H1 (cell line): Measurements from ENCODE around the gene TIAM2. TPM values are rescaled to one million over a fixed set of nuclear protein-coding genes. Genes with fewer than 3 reads are reported as not detected.

Source experiments
- CTCF ChIA-PET: fragments of 300-600 bp; sonication (Branson Sonifier 250); formaldehyde crosslinking; loops from one replicate; lab custom pipeline; 2021; ENCODE audit not compliant: partially characterized antibody; lab: Charles Lee
- POLR2A ChIA-PET: fragments of 300-600 bp; sonication (Branson Sonifier 250); formaldehyde crosslinking; loops from one replicate; lab custom pipeline; 2021; ENCODE audit warnings: inconsistent platforms; ENCODE audit not compliant: partially characterized antibody; lab: Charles Lee
- DNase-seq, 2 experiments: peaks; one replicate each; pipeline versions ENCODE4 v3.0.0 to v3.0.0-alpha.2; 2010 to 2022; ENCODE audit warnings: low spot score in 2 of 2, low read depth in 1 of 2, mixed read lengths in 1 of 2
- FAIRE-seq: peaks from 2 replicates; lab custom pipeline; 2011; peaks lifted over from hg19 to GRCh38; lab: Jason Lieb, UNC
- H2AFZ ChIP-seq: 2 replicates; pipeline ENCODE4 v1.8.1; 2012; ENCODE audit warnings: low read length, inconsistent platforms
- H2AK5ac ChIP-seq: 2 replicates; pipeline ENCODE4 v1.6.1; 2013; ENCODE audit warnings: low read depth, low read length
- H2BK120ac ChIP-seq: replicated peaks from 2 replicates; pipeline ENCODE3; 2013; ENCODE audit warnings: low read depth, low read length, inconsistent platforms
- H2BK12ac ChIP-seq: 2 replicates; pipeline ENCODE4 v1.6.1; 2013; ENCODE audit warnings: low read depth, low read length
- H2BK15ac ChIP-seq: 2 replicates; pipeline ENCODE4 v1.6.1; 2013; ENCODE audit warnings: low read length
- H2BK20ac ChIP-seq: 2 replicates; pipeline ENCODE4 v1.6.1; 2013; ENCODE audit warnings: low read length
- H2BK5ac ChIP-seq: 2 replicates; pipeline ENCODE4 v1.6.1; 2013; ENCODE audit warnings: low read depth, low read length
- H3K14ac ChIP-seq: 2 replicates; pipeline ENCODE4 v1.6.1; 2013; ENCODE audit warnings: inconsistent platforms; ENCODE audit not compliant: insufficient read length
- H3K18ac ChIP-seq: 2 replicates; pipeline ENCODE4 v1.6.1; 2013; ENCODE audit warnings: low read length; ENCODE audit errors: extremely low read depth
- H3K23ac ChIP-seq: 2 replicates; pipeline ENCODE4 v1.6.1; 2013; ENCODE audit warnings: inconsistent platforms; ENCODE audit not compliant: insufficient read length
- H3K23me2 ChIP-seq: 2 replicates; pipeline ENCODE4 v1.6.1; 2013; ENCODE audit warnings: low read depth, low read length
- H3K27ac ChIP-seq: 2 replicates; pipeline ENCODE4 v1.6.1; 2011; ENCODE audit warnings: low read depth, low read length, inconsistent platforms
- H3K27me3 ChIP-seq, 4 experiments: replicated peaks in 1 of 4; 1 replicate in 1 of 4; 2 replicates in 3 of 4; pipeline versions ENCODE4 v1.6.1 to v1.8.1; 2011 to 2013; ENCODE audit warnings: low read length in 3 of 4, mild to moderate bottlenecking in 3 of 4, inconsistent platforms in 2 of 4, mixed read lengths in 2 of 4, moderate library complexity in 1 of 4; ENCODE audit not compliant: control insufficient read depth in 3 of 4, insufficient read depth in 3 of 4; ENCODE audit errors: extremely low read depth in 1 of 4
- H3K36me3 ChIP-seq, 4 experiments: 2 replicates each; pipeline versions ENCODE4 v1.6.1 to v1.8.1; 2011 to 2013; ENCODE audit warnings: mild to moderate bottlenecking in 4 of 4, low read length in 3 of 4, moderate library complexity in 2 of 4, control low read depth in 1 of 4, inconsistent platforms in 1 of 4; ENCODE audit not compliant: insufficient read depth in 4 of 4, control insufficient read depth in 2 of 4
- H3K4ac ChIP-seq: replicated peaks from 2 replicates; pipeline ENCODE3; 2013; ENCODE audit warnings: low read length, low read depth, mixed read lengths, inconsistent platforms; ENCODE audit not compliant: insufficient read length
- H3K4me1 ChIP-seq, 4 experiments: replicated peaks in 1 of 4; 1 replicate in 1 of 4; 2 replicates in 3 of 4; pipeline versions ENCODE4 v1.6.1 to v1.8.1; 2011 to 2013; ENCODE audit warnings: low read length in 3 of 4, inconsistent platforms in 2 of 4, mixed read lengths in 1 of 4; ENCODE audit not compliant: insufficient read depth in 4 of 4, control insufficient read depth in 3 of 4
- H3K4me2 ChIP-seq, 2 experiments: 2 replicates each; pipeline versions ENCODE4 v1.6.1 to v1.8.1; 2011 to 2013; ENCODE audit warnings: low read depth in 2 of 2, low read length in 2 of 2, control low read depth in 1 of 2, inconsistent platforms in 1 of 2, mild to moderate bottlenecking in 1 of 2; ENCODE audit not compliant: insufficient read depth in 1 of 2
- H3K4me3 ChIP-seq, 4 experiments: fragments of 200-600, 300-600 bp in 1 of 4; sonication (generic), shearing (Covaris generic), sonication (Bioruptor Twin) in 1 of 4; 2 replicates each; pipeline versions ENCODE4 v1.5.1 to v1.8.1; 2011 to 2016; ENCODE audit warnings: low read length in 4 of 4, low read depth in 3 of 4, control low read depth in 2 of 4, inconsistent platforms in 2 of 4, mild to moderate bottlenecking in 2 of 4, mixed read lengths in 1 of 4, moderate library complexity in 1 of 4; ENCODE audit not compliant: insufficient read depth in 2 of 4; ENCODE audit errors: extremely low read depth in 1 of 4
- H3K56ac ChIP-seq: replicated peaks from 2 replicates; pipeline ENCODE3; 2013; ENCODE audit warnings: low read depth, mild to moderate bottlenecking, mixed read lengths, low read length, inconsistent platforms; ENCODE audit not compliant: insufficient read length
- H3K79me1 ChIP-seq: 2 replicates; pipeline ENCODE4 v1.6.1; 2013; ENCODE audit warnings: low read depth, low read length, control low read depth
- H3K79me2 ChIP-seq, 2 experiments: 2 replicates each; pipeline versions ENCODE4 v1.6.1 to v1.8.1; 2012 to 2013; ENCODE audit warnings: low read length in 2 of 2, mild to moderate bottlenecking in 2 of 2, inconsistent platforms in 1 of 2; ENCODE audit not compliant: insufficient read depth in 2 of 2, control insufficient read depth in 1 of 2
- H3K9ac ChIP-seq, 4 experiments: replicated peaks in 1 of 4; 1 replicate in 1 of 4; 2 replicates in 3 of 4; pipeline versions ENCODE4 v1.6.1 to v1.8.1; 2011 to 2013; ENCODE audit warnings: low read depth in 3 of 4, low read length in 3 of 4, control low read depth in 2 of 4, mild to moderate bottlenecking in 2 of 4, moderate library complexity in 2 of 4, inconsistent platforms in 1 of 4; ENCODE audit errors: extremely low read depth in 1 of 4
- H3K9me3 ChIP-seq, 2 experiments: 2 replicates each; pipeline versions ENCODE4 v1.6.1 to v1.8.1; 2012 to 2013; ENCODE audit warnings: mild to moderate bottlenecking in 2 of 2, moderate library complexity in 2 of 2, control low read depth in 1 of 2, inconsistent platforms in 1 of 2, low read depth in 1 of 2, low read length in 1 of 2, mixed read lengths in 1 of 2; ENCODE audit not compliant: insufficient read depth in 2 of 2
- H4K20me1 ChIP-seq, 2 experiments: replicated peaks in 1 of 2; 2 replicates each; pipeline versions ENCODE3 to v1.8.1; 2011 to 2013; ENCODE audit warnings: inconsistent platforms in 2 of 2, low read length in 2 of 2, mild to moderate bottlenecking in 1 of 2; ENCODE audit not compliant: insufficient read depth in 2 of 2, control insufficient read depth in 1 of 2
- H4K5ac ChIP-seq: 2 replicates; pipeline ENCODE4 v1.6.1; 2013; ENCODE audit warnings: low read length, low read depth, mixed read lengths, inconsistent platforms; ENCODE audit not compliant: insufficient read length
- H4K8ac ChIP-seq: 2 replicates; pipeline ENCODE4 v1.8.0; 2013; ENCODE audit warnings: mild to moderate bottlenecking, moderate library complexity, low read length, inconsistent platforms; ENCODE audit not compliant: insufficient read depth; ENCODE audit errors: extremely low read depth
- H4K91ac ChIP-seq: replicated peaks from 2 replicates; pipeline ENCODE3; 2013; ENCODE audit warnings: low read length, mixed read lengths, inconsistent platforms; ENCODE audit not compliant: insufficient read length
- CTBP2 ChIP-seq: IDR thresholded peaks from 2 replicates; pipeline ENCODE4 v1.7.0; 2011; ENCODE audit warnings: borderline replicate concordance, mild to moderate bottlenecking, moderate library complexity, mixed read lengths, low read length; ENCODE audit not compliant: insufficient read depth, insufficient read length
- KDM1A ChIP-seq: fragments of 200-600, 300-600 bp; sonication (generic); IDR thresholded peaks from 2 replicates; pipeline ENCODE4 v1.7.1; 2016; ENCODE audit warnings: mild to moderate bottlenecking, low read length, borderline replicate concordance
- POLR2AphosphoS5 ChIP-seq: IDR thresholded peaks from 2 replicates; pipeline ENCODE4 v1.6.1; 2011; ENCODE audit warnings: low read depth, low read length
- SRF ChIP-seq: IDR thresholded peaks from 2 replicates; pipeline ENCODE4 v1.6.1; 2011; ENCODE audit warnings: mild to moderate bottlenecking, low read depth, low read length, moderate library complexity
- WGBS, 2 experiments: shearing (Covaris generic) in 1 of 2; methylation state at CpG; one replicate each; pipeline versions ENCODE4 v1.1.6 to v1.1.7; 2013 to 2015; ENCODE audit warnings: low lambda C conversion rate in 2 of 2, mixed read lengths in 2 of 2, inconsistent platforms in 1 of 2, low coverage in 1 of 2, missing lambda C conversion rate in 1 of 2; ENCODE audit not compliant: insufficient replicate concordance in 2 of 2, insufficient coverage in 1 of 2, insufficient read length in 1 of 2; ENCODE audit errors: extremely low coverage in 1 of 2, missing lambda C conversion rate in 1 of 2; 5-methylcytosine and 5-hydroxymethylcytosine counted together
- polyA plus RNA-seq, 7 experiments: library from polyadenylated mRNA; depleted of rRNA in 3 of 7; stranded (reverse) in 5 of 7; unstranded in 2 of 7; fragments of >200 nt in 5 of 7; fragments of 200-250 nt in 2 of 7; gene quantifications; 1 replicate in 5 of 7; 2 replicates in 1 of 7; 4 replicates in 1 of 7; pipeline versions ENCODE4 v1.2.1 to v1.2.3, GENCODE V29; 2011 to 2013; ENCODE audit warnings: missing spikeins in 2 of 7, mixed read lengths in 2 of 7
- total RNA-seq: library from RNA; stranded (reverse); fragmentation: NEBNext Ultra II Directional; extraction: Animal tissue kit (Norgen Biotek cat#: 25700); gene quantifications from 2 replicates; pipeline ENCODE4 v1.2.1, GENCODE V29; 2021

TIAM2 gene
- total and polyA plus RNA-seq, 2 of the 8 experiments (the other 6 are each of a cell fraction or from before 2014, with no cell fraction given) = 7.4 to 23.9 TPM

- Histone ChIP-seq H3K27me3 (no peaks in the 10 kb centered on the region), H2BK12ac (no peak overlapping the region), H3K56ac (no peak overlapping the region), H3K36me3 (peaks cover 5 to 73% (median 21%) of the 10 kb centered on the region in 4 experiments; a peak in 7 of 8 replicates), H2BK120ac (no peak overlapping the region), H4K20me1 (no peaks in the 10 kb centered on the region), H2AK5ac (no peak overlapping the region), H3K9ac (no peak overlapping the region), H3K27ac (no peak overlapping the region), H4K91ac (no peak overlapping the region), H2AFZ (no peak overlapping the region), H3K4me3 (no peak overlapping the region), H3K14ac (no peak overlapping the region), H3K18ac (no peak overlapping the region), H2BK15ac (no peak overlapping the region), H3K4ac (no peak overlapping the region), H4K8ac (no peak overlapping the region), H3K4me1 (peaks cover 0 to 6% (median 3%) of the 10 kb centered on the region in 4 experiments; a peak in 2 of 7 replicates), H3K23ac (no peak overlapping the region), H2BK5ac (no peak overlapping the region), H3K79me1 (no peaks in the 10 kb centered on the region; the same call in 1 of the 2 replicates), H3K4me2 (no peak overlapping the region), H2BK20ac (no peak overlapping the region), H3K9me3 (no peaks in the 10 kb centered on the region), H4K5ac (no peak overlapping the region), H3K23me2 (no peaks in the 10 kb centered on the region), H3K79me2 (no peaks in the 10 kb centered on the region)
- no peak for FAIRE-seq
- WGBS, 2 experiments = 90% methylated on average over 10 of the region's 10 CpGs; no CpG with 5 or more reads in 1 of the 2 experiments
- DNase-seq = no peak
- TF ChIP-seq KDM1A (no peak), POLR2AphosphoS5 (no peak), CTBP2 (no peak), SRF (no peak)
- ChIA-PET POLR2A (interaction anchor here (1.0 to 1.1 kb wide), 2 partner anchors 9 to 10 kb away, joined by 3 read pairs; no protein-coding TSS in a partner anchor), CTCF (interaction anchor here (0.8 to 8.5 kb wide), 21 partner anchors 8 to 383 kb away, joined by 3 to 98 read pairs (median 4); no protein-coding TSS in a partner anchor)
Observed at GRCh38 chr6:155250701-155251381, 255.7 kb downstream of the TIAM2 start.
